NCI-H2107 treated with DMSO at 0.1 percent for 48 hours (cell line): Measurements from ENCODE around the gene BCAS3.

Experiments used
- DNase-seq: peaks from one replicate; lab custom pipeline; 2025; ENCODE audit not compliant: unreplicated experiment; lab: John Stamatoyannopoulos, UW

Gene BCAS3

GRCh38 chr17:61280338-61280737, 602.7 kb downstream of the BCAS3 start:
- DNase-seq, result no peak

- DNase-seq, result no peak
These were observed 603.2 kb downstream of the BCAS3 start for GRCh38 chr17:61280851-61281250.

GRCh38 chr17:61282377-61282776, 604.7 kb downstream of the BCAS3 start:
- DNase-seq, result no peak

- DNase-seq, result no peak
These were observed 605.4 kb downstream of the BCAS3 start for GRCh38 chr17:61283043-61283442.

GRCh38 chr17:61284174-61284573, 606.5 kb downstream of the BCAS3 start:
- no peak for DNase-seq

GRCh38 chr17:61284746-61285145, 607.1 kb downstream of the BCAS3 start:
- no peak for DNase-seq

GRCh38 chr17:61285526-61286320, 608.1 kb downstream of the BCAS3 start:
- DNase-seq, result no peak

GRCh38 chr17:61286449-61286848, 608.8 kb downstream of the BCAS3 start:
- DNase-seq, result no peak

- no peak for DNase-seq
These were observed 612.0 kb downstream of the BCAS3 start for GRCh38 chr17:61289408-61290385.

GRCh38 chr17:61291451-61292285, 614.0 kb downstream of the BCAS3 start:
- no peak for DNase-seq

GRCh38 chr17:61294286-61294685, 616.6 kb downstream of the BCAS3 start:
- no peak for DNase-seq

GRCh38 chr17:61294777-61295176, 617.1 kb downstream of the BCAS3 start:
- no peak for DNase-seq

- no peak for DNase-seq
These were observed 618.4 kb downstream of the BCAS3 start for GRCh38 chr17:61296058-61296457.

- no peak for DNase-seq
These were observed 622.2 kb downstream of the BCAS3 start for GRCh38 chr17:61299517-61300513.

- no peak for DNase-seq
These were observed 625.5 kb downstream of the BCAS3 start for GRCh38 chr17:61302953-61303816.

- no peak for DNase-seq
These were observed 626.1 kb downstream of the BCAS3 start for GRCh38 chr17:61303817-61304096.

- DNase-seq, result no peak
These were observed 627.4 kb downstream of the BCAS3 start for GRCh38 chr17:61305024-61305423.

- no peak for DNase-seq
These were observed 628.4 kb downstream of the BCAS3 start for GRCh38 chr17:61306003-61306402.
